ENCODE results near the gene PCSK5.

- TF ChIP-seq CTCF (IDR thresholded peaks at IDR 0.05): no peak
- no peak for TF ChIP-seq POLR2A (IDR thresholded peaks at IDR 0.05)
Observed at GRCh38 chr9:76162751-76163500, 272.5 kb downstream of the PCSK5 start.

Measured in right lobe of liver (tissue), 4 donors.